ENCODE data around the gene METTL16.

DNA sequence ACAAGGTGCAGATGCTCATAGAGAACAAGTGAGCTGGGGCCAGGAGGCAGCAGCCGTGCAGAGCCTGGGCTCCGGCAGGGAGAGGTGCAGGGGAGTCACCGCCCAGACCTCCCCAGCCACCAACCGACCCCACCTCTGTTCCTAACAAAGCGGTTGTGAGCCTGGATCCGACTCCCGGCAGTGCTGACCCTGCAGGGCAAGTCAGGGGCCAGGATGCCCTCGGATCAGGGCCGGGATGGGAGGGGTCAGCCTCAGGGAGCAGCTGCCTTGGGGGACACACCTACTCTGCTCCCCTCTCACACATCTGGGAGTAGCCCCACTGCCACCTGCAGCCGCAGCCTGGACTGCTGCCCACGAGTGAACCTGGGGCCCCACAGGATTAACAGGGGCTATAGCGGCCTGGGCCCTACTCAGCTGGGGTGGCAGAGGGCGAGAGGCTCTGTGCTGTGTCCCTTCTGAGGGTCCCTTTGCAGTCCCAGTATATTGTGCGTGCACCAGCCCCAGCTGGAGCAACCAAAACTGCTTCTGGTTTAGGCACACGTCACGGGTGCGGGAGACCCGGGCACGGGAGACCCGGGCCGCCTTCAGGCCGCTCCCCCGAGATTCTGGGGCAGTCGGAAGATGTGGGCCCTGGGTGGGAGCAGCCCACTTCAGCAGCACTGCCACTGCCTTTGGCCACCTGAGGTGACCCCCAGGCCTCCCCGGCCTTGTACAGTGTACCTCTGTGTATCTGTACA lies 132.0 kb downstream of the METTL16 start:
- TF ChIP-seq, protein P1, sequence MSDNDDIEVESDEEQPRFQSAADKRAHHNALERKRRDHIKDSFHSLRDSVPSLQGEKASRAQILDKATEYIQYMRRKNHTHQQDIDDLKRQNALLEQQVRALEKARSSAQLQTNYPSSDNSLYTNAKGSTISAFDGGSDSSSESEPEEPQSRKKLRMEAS (CRISPR knock-in tag; IDR thresholded peaks at IDR 0.05): no peak
- TF ChIP-seq, protein P2, sequence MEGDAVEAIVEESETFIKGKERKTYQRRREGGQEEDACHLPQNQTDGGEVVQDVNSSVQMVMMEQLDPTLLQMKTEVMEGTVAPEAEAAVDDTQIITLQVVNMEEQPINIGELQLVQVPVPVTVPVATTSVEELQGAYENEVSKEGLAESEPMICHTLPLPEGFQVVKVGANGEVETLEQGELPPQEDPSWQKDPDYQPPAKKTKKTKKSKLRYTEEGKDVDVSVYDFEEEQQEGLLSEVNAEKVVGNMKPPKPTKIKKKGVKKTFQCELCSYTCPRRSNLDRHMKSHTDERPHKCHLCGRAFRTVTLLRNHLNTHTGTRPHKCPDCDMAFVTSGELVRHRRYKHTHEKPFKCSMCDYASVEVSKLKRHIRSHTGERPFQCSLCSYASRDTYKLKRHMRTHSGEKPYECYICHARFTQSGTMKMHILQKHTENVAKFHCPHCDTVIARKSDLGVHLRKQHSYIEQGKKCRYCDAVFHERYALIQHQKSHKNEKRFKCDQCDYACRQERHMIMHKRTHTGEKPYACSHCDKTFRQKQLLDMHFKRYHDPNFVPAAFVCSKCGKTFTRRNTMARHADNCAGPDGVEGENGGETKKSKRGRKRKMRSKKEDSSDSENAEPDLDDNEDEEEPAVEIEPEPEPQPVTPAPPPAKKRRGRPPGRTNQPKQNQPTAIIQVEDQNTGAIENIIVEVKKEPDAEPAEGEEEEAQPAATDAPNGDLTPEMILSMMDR (IDR thresholded peaks at IDR 0.05): no peak
- TF ChIP-seq ZNF121 (CRISPR knock-in tag; IDR thresholded peaks at IDR 0.05) (no peak), IRF2 (CRISPR knock-in tag; IDR thresholded peaks at IDR 0.05; ENCODE audit: borderline replicate concordance, low read depth) (no peak), ZBTB21 (CRISPR knock-in tag; IDR thresholded peaks at IDR 0.05; ENCODE audit: borderline replicate concordance) (no peak), NR2C2 (CRISPR knock-in tag; IDR thresholded peaks at IDR 0.05) (no peak), ETV6 (CRISPR knock-in tag; IDR thresholded peaks at IDR 0.05) (no peak)
- TF ChIP-seq, protein P3, sequence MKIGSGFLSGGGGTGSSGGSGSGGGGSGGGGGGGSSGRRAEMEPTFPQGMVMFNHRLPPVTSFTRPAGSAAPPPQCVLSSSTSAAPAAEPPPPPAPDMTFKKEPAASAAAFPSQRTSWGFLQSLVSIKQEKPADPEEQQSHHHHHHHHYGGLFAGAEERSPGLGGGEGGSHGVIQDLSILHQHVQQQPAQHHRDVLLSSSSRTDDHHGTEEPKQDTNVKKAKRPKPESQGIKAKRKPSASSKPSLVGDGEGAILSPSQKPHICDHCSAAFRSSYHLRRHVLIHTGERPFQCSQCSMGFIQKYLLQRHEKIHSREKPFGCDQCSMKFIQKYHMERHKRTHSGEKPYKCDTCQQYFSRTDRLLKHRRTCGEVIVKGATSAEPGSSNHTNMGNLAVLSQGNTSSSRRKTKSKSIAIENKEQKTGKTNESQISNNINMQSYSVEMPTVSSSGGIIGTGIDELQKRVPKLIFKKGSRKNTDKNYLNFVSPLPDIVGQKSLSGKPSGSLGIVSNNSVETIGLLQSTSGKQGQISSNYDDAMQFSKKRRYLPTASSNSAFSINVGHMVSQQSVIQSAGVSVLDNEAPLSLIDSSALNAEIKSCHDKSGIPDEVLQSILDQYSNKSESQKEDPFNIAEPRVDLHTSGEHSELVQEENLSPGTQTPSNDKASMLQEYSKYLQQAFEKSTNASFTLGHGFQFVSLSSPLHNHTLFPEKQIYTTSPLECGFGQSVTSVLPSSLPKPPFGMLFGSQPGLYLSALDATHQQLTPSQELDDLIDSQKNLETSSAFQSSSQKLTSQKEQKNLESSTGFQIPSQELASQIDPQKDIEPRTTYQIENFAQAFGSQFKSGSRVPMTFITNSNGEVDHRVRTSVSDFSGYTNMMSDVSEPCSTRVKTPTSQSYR (CRISPR knock-in tag; IDR thresholded peaks at IDR 0.05): no peak
- TF ChIP-seq, protein P4, sequence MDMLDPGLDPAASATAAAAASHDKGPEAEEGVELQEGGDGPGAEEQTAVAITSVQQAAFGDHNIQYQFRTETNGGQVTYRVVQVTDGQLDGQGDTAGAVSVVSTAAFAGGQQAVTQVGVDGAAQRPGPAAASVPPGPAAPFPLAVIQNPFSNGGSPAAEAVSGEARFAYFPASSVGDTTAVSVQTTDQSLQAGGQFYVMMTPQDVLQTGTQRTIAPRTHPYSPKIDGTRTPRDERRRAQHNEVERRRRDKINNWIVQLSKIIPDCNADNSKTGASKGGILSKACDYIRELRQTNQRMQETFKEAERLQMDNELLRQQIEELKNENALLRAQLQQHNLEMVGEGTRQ (CRISPR knock-in tag; IDR thresholded peaks at IDR 0.05): no peak
- TF ChIP-seq, protein P5, sequence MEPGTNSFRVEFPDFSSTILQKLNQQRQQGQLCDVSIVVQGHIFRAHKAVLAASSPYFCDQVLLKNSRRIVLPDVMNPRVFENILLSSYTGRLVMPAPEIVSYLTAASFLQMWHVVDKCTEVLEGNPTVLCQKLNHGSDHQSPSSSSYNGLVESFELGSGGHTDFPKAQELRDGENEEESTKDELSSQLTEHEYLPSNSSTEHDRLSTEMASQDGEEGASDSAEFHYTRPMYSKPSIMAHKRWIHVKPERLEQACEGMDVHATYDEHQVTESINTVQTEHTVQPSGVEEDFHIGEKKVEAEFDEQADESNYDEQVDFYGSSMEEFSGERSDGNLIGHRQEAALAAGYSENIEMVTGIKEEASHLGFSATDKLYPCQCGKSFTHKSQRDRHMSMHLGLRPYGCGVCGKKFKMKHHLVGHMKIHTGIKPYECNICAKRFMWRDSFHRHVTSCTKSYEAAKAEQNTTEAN (CRISPR knock-in tag; IDR thresholded peaks at IDR 0.05): no peak
